Kidney glomerular epithelial cell (primary cell): Measurements from ENCODE around the gene POLR1A.

ENCODE experiments used
- DNase-seq: peaks from one replicate; lab custom pipeline; 2025; lab: John Stamatoyannopoulos, UW

POLR1A gene

GRCh38 chr2:86037795-86038192 is 67.9 kb downstream of the POLR1A start:
- DNase-seq: no peak

GRCh38 chr2:86037141-86037794 is 68.4 kb downstream of the POLR1A start:
- peak; percentile 8 for DNase-seq

DNA sequence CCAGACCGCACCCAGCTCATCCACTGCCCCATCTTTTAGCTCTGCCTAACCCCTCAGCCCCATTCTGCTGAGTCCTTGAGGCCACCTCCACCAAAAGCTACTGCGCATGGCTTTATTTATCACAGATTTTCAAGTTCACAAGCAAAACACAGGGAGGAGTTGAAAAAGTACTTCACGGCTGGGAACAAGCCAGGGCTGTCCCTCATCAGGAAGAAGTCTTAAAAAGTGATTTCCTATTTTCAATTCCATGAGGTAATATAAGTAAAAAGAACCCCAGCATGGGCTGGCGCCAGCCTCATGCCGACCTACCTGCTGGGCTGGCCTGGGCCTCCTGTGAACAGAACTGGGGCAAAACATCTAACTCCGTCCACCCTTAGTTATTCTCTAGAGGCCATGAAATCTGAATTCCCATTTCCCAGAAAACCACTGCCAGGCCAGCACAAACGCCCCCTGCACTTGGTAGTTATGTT is 69.0 kb downstream of the POLR1A start:
- DNase-seq: no peak

DNA sequence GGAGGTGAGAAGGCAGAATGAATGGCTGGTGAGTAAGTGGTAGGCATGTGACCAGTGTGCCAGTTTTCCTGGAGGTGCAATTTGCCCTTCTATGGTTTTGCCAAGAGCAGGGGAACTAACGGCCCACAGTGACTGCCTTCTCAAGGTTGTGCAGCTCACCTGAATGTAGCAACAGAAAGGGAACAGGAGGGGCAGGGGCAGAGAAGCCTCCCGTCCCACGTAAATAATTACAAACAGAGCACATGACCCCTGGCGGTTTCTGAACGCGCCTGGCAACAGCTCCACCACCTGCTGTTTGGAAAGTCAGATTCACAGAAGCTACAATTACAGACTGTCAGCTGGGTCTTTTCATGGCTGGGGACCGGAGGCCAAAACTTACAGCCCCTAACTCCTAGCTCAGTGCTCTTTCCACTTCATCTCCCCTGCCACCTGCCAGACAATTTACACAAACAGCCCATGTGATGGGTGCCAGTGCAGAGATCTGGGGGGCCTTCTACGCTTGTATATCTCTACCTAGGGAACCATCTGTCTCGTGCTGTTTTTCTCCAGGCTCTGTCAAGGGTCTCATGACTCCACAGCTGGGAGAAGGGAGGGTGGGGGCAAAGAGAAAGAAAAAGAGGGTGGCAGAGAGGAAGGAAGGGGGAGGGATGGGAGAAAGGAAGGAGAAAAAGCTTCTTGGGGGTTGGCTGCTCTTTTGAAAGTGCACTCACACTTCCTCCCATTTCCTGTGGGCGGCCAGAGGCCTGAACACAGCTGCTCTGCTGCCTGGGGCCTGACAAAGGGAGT is 69.6 kb downstream of the POLR1A start:
- peak; percentile 62 for DNase-seq

DNA sequence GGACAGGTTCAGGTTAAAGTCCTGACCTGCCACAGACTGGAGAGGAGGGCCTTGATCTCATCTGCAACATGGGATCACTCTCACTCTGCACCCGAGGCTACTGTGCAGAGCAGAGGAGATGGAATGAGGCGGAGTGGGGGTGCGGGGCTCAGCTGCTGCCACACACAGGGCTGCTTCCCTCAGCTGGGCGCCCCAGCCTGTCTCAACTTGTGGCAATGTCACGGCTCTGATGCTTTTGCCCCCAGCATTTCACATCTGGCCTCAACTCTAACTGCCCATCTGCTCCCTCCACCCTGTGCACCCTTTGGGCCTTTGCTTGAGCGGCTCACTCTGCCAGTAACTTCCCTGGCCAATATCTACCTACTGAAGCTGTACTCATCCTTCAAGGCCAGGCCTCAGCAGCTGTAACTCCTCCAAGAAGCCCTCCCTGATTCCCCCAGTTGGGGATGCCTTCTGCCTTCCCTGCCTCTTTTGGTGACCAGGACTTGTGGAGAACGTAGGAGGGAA is 70.3 kb downstream of the POLR1A start:
- no peak for DNase-seq

DNA sequence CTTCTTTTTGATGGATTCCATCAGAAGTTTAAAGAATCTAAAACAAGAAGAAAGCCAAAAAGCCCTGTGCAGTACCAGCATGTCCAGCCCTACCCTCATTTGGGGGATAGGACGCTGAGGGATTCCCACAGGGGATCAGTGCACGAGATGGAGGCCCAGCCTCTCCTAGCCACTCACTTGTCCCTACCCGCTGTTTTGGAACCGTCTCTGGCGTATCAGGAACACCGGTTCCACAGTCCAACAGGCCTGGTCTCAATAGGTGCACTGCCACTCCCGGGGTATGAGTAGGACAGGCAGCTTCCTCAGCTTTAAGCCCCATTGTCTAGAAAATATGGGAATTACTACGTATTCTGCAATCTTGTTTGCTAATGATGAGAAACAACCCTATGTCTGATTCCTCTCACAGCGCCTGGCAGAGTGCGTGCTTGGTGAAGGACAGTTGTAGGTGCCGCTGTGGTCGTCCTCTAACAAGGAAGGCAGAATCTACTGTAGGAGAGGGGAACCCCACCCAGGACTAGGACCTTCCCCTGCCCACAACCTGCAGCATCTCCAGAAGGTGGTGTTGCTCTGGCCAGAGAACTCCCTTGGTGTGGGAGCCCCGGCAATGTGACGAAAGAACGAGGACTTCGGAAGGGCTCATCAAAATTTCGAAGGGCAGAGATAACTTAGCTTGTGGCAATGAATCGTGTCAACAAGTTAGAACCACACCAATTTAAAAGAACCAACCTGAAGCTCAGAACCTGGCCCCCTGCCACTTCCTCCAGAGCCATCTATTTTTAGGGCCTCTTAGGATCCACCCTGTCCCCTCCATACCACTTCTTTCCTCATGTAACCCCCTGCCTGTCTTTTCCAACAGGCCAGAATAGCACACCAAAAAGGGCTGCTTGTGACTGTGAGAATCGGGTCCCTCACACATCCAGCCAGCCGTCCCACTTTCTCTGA is 71.7 kb downstream of the POLR1A start:
- DNase-seq: no peak

GRCh38 chr2:86032861-86033595 is 72.7 kb downstream of the POLR1A start:
- DNase-seq: no peak

DNA sequence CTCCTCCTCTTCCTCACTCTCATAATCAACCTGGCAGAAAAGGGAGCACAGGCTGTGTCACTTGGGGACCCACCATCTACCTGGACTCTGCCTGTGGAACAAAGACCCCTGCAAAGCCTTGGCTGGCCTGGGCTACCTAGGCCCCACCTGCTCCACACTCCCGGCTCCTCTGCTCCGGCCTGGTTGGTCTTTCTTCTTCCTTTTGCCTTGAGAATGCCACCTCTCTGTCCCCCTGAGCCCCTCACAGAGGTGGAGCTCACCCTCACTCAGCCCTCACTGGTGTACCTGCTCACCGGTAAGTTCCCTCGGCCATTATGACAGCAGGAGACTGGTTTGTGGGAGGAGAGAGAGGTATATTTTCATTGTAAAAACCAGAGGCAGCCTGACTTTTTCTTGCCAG is 74.1 kb downstream of the POLR1A start:
- DNase-seq: no peak

DNA sequence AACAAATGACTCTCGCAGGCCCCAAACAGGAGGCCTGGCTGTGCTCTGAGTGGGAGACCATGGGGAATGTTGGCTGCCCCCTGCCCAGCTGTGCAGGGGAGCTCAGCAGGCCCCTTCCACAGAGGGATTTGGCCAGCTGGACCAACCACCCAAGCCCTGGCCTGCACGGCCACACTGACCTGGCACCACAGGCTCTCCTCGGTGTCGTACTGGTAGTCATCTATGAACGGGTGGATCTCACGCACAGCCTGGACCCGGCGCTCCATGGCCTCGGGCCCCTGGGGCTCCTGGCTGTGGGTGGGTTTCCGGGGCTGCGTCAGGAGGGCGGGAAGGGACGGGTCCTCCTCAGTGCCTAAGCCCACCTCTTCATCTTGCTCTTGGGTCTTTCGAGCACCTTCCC is 74.5 kb downstream of the POLR1A start:
- DNase-seq: no peak

- DNase-seq: no peak
Observed at GRCh38 chr2:86029873-86030272, 75.8 kb downstream of the POLR1A start.

DNA sequence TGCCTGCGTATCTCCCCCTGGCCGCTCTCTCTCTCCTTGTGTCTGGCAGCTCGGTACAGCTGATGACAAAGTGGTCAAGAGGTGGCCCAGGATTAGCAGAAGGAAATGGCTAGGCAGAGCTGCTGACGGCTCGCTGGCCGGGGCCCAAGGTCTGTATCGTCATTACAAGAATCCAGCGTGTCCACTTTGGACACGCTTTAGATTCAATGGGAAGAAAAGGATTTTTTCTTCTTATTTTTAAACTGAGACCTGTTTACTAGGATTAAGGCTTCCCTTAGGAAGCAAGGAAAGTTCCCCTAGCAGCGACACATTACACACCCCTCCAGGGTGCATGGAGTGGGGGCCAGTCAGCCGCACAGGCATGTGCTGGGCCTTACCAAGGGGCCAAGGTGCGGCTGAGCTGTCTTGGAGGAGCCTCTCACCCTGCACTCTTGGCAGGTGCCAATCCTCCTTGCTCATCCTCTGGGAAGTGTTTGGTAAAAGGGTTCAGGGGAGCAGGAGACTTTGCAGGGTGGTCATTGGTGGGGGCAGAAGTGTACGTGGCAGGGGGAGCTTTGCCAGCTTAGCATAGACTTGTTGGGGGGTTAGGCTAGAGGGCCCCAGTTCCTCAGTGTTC is 76.8 kb downstream of the POLR1A start:
- no peak for DNase-seq

DNA sequence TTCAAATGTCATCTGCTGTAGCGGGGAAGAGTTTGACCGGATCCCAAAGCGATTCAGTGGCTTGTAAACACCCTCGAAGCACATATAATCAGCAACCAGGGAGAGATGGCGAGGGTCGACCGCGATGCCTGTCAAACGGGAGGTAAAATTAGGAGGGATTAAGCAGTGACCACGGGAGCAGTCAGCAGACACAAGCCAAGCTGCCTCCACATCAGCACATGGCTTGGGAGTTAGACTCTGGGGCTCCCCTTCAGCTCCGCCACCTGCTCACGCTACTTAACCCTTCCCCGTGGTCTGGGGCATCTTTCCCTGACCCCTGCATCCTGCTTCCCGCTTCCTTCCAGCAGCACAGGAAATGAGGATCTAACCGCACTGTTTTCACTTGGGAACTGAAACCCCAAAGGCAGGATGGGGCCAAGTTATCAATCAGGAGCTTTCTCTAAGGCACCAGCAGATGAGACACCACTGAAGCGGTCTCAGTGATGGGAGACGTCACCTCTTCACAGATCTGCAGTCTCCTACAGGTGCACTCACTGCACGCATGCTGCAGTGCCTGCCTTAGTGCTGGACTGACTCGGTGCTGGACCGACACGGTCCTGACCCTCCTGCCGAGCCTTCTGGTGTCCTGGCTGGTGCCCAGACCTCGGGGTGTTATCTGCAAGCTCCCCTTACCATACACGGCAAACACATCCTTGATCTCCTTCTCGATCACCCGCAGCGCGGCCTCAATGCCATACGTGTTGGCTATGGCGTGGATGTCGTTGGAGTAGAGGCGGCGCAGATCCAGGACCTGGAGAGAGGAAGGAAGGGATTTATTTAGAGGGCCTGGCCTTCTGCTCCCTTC is 77.5 kb downstream of the POLR1A start:
- DNase-seq: no peak

DNA sequence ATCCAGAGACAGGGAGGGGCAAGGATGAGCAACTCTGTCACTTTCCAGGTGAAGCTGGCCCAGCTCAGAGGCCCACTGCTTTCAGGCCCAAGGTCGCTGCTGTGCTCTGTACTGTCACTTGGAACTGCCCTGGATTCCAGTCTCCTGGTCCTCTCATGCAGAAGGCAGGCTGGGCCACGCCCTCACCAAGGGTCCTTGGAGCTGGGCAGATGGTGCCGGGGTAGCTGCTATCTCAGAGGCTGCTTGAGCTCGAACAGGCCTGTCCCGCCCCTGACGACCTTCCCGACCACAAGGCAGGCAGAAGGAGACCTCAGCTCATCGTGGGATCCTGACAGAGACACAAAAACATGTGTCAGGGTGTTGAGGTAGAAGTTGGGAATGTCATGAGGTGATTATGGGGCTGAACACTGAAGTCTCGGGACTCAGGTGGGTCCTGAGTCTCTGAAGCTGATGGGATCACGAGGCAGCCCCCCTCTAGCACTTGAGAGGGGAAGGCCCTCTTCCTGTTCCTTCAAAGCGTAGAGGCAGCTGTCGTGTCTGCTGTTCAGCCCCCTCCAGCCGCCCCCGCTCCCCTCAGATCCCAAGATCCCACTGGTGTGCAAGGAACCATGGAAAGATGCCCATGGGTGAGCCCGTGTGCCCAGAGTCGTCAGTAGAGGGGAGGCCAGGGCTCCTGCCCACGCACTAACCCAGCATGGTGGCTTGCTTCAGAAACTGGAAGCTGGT is 78.3 kb downstream of the POLR1A start:
- no peak for DNase-seq

GRCh38 chr2:86026744-86027065 is 79.0 kb downstream of the POLR1A start:
- DNase-seq: no peak

GRCh38 chr2:86025976-86026743 is 79.5 kb downstream of the POLR1A start:
- no peak for DNase-seq

GRCh38 chr2:86025229-86025820 is 80.4 kb downstream of the POLR1A start:
- no peak for DNase-seq

- DNase-seq: no peak
Observed at GRCh38 chr2:86023366-86023712, 82.3 kb downstream of the POLR1A start.

GRCh38 chr2:86022661-86023365 is 82.9 kb downstream of the POLR1A start:
- no peak for DNase-seq
